ENCODE results near the gene TMEM44. TPM values are rescaled to one million over a fixed set of nuclear protein-coding genes. Genes with fewer than 3 reads are reported as not detected.

Gene TMEM44
- total and polyA plus RNA-seq, 9 of the 15 experiments (the other 6 are each of a cell fraction or from before 2014, with no cell fraction given) = 0.53 to 18.1 (median 11.3) TPM

GRCh38 chr3:194633349-194634004 is at the start of gene TMEM44 (continued):
- TF ChIP-seq RBM14 (IDR thresholded peaks at IDR 0.05; ENCODE audit: borderline replicate concordance, insufficient read depth, low read depth, low read length) (no peak), CTCF (IDR thresholded peaks at IDR 0.05 in 2 of 3, conservative IDR thresholded peaks at IDR 0.05 in 1 of 3; ENCODE audit: insufficient read depth in 2 of 3, low read depth in 1 of 3, low read length in 3 of 3) (peak; percentile 63 to 76 (median 63)), HCFC1 (IDR thresholded peaks at IDR 0.05; ENCODE audit: low read depth, low read length) (peak; percentile 35), CBX3 (IDR thresholded peaks at IDR 0.05; ENCODE audit: borderline replicate concordance in 1 of 2, low read length in 2 of 2) (peak in 1 of 2 experiments; percentile 56; a peak in 1 of 3 replicates), POLR2AphosphoS2 (IDR thresholded peaks at IDR 0.05; ENCODE audit: low read length) (no peak), SMARCA4 (IDR thresholded peaks at IDR 0.05) (no peak; the same call in 1 of the 2 replicates), MBD2 (IDR thresholded peaks at IDR 0.05; ENCODE audit: borderline replicate concordance, low read depth) (no peak), ADNP (tag; IDR thresholded peaks at IDR 0.05) (no peak), MIER1 (IDR thresholded peaks at IDR 0.05; ENCODE audit: low read depth) (no peak), ELF1 (tag; IDR thresholded peaks at IDR 0.05) (0 out of 2 replicates have a peak, but pooled peaks have one; percentile 38), MTA3 (IDR thresholded peaks at IDR 0.05; ENCODE audit: borderline replicate concordance) (peak; percentile 87), EP400 (IDR thresholded peaks at IDR 0.05) (peak; percentile 44; the same call in 1 of the 2 replicates), RBFOX2 (IDR thresholded peaks at IDR 0.05; ENCODE audit: low read depth, low read length) (peak; percentile 82), TOE1 (IDR thresholded peaks at IDR 0.05; ENCODE audit: borderline replicate concordance) (peak; percentile 69; the same call in 1 of the 2 replicates), TOE1 (CRISPR knock-in tag; IDR thresholded peaks at IDR 0.05; ENCODE audit: borderline replicate concordance, low read depth) (no peak), ETV5 (CRISPR knock-in tag; IDR thresholded peaks at IDR 0.05; ENCODE audit: low read depth) (peak; percentile 57; the same call in 1 of the 2 replicates), ZBTB17 (CRISPR knock-in tag; IDR thresholded peaks at IDR 0.05) (peak; percentile 51; the same call in 1 of the 2 replicates), EGR1 (conservative IDR thresholded peaks at IDR 0.05) (peak; percentile 45; the same call in 1 of the 2 replicates), ZNF197 (CRISPR knock-in tag; IDR thresholded peaks at IDR 0.05; ENCODE audit: low read depth) (0 out of 2 replicates have a peak, but pooled peaks have one; percentile 51), HDAC2 (IDR thresholded peaks at IDR 0.05) (peak; percentile 72)
